ENCODE results near the gene TMEM175.

TMEM175 gene

GRCh38 chr4:957231-957580, 24.9 kb downstream of the TMEM175 start:
- H3K4me1 ChIP-seq = no peaks in the 10 kb centered on the region
- H3K36me3 ChIP-seq = peaks cover 78% of the 10 kb centered on the region
- H4K20me1 ChIP-seq = peaks cover 24% of the 10 kb centered on the region; the same call in 1 of the 2 replicates
- no peak for TF ChIP-seq Cebpa-rat (IDR thresholded peaks at IDR 0.05)
- H3K9ac ChIP-seq = no peak overlapping the region
- no peaks in the 10 kb centered on the region for H3K27me3 ChIP-seq
- no peak overlapping the region for H3K27ac ChIP-seq
- H3K4me2 ChIP-seq = no peak overlapping the region
- no peak overlapping the region for H3K4me3 ChIP-seq
- H3K9me3 ChIP-seq = no peaks in the 10 kb centered on the region

DNA sequence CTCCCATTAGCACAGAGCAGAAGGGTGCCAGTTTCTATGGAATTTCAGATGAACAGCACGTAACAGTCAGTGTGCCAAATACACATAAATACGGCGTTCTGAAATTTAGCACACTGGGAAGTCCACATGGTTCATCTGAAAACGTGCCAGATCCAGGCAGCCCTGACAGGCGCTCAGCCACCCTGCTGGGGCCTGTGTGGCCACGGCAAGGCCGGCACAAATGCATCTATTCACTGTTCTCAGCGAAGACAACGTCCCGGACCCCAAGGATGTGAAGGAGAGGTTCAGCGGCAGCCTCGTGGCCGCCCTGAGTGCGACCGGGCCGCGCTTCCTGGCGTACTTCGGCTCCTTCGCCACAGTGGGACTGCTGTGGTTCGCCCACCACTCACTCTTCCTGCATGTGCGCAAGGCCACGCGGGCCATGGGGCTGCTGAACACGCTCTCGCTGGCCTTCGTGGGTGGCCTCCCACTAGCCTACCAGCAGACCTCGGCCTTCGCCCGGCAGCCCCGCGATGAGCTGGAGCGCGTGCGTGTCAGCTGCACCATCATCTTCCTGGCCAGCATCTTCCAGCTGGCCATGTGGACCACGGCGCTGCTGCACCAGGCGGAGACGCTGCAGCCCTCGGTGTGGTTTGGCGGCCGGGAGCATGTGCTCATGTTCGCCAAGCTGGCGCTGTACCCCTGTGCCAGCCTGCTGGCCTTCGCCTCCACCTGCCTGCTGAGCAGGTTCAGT, 25.5 kb downstream of the TMEM175 start:
- Histone ChIP-seq H3K9ac (no peak overlapping the region), H3K36me3 (peaks cover 84% of the 10 kb centered on the region), H3K4me2 (no peak overlapping the region), H4K20me1 (peaks cover 24% of the 10 kb centered on the region; the same call in 1 of the 2 replicates), H3K27ac (no peak overlapping the region), H3K4me1 (no peaks in the 10 kb centered on the region), H3K9me3 (no peaks in the 10 kb centered on the region), H3K27me3 (no peaks in the 10 kb centered on the region), H3K4me3 (no peak overlapping the region)
- no peak for TF ChIP-seq Cebpa-rat (IDR thresholded peaks at IDR 0.05)

- Histone ChIP-seq H3K27me3 (no peaks in the 10 kb centered on the region), H3K27ac (no peak overlapping the region), H3K4me1 (no peaks in the 10 kb centered on the region), H3K36me3 (peaks cover 85% of the 10 kb centered on the region), H3K9ac (no peak overlapping the region), H3K4me2 (no peak overlapping the region), H3K4me3 (no peak overlapping the region), H3K9me3 (no peaks in the 10 kb centered on the region), H4K20me1 (peaks cover 24% of the 10 kb centered on the region; the same call in 1 of the 2 replicates)
- TF ChIP-seq Cebpa-rat (IDR thresholded peaks at IDR 0.05) = no peak
These were observed 26.0 kb downstream of the TMEM175 start for GRCh38 chr4:958314-958665.

DNA sequence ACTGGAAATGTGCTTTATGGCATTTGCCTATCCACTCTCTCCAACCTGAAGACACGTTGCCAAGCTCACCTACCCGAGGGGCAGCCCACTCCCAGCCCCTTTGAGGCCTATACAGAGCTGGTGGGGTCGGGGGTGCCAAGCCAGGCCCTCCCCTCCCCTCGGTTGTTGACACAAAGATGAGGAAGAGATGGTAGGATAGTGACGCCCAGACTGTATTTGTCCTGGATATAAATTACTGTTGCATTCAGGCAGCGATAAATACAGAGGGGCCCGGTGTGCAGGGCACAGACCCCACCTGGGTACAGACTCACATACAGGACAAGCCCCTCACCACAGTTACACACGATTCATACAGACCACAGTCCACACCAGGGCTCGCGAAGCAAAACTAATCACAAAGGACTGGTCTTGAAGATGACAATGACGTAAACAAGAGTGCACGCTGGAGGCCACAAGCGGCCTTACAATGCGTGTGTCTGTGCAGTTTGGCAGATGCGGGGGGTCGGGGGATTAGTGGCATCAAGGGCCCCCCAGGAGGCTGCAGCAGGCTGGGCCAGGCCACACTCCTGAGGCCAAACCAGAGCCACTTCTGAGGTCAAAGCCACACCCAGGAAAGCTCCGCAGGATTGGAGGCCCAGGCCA, 26.6 kb downstream of the TMEM175 start:
- Histone ChIP-seq H3K27me3 (no peaks in the 10 kb centered on the region), H3K4me3 (no peak overlapping the region), H3K27ac (no peak overlapping the region), H3K4me2 (no peak overlapping the region), H4K20me1 (peaks cover 24% of the 10 kb centered on the region; the same call in 1 of the 2 replicates), H3K9me3 (no peaks in the 10 kb centered on the region), H3K4me1 (no peaks in the 10 kb centered on the region), H3K36me3 (peaks cover 85% of the 10 kb centered on the region), H3K9ac (no peak overlapping the region)
- no peak for TF ChIP-seq Cebpa-rat (IDR thresholded peaks at IDR 0.05)

DNA sequence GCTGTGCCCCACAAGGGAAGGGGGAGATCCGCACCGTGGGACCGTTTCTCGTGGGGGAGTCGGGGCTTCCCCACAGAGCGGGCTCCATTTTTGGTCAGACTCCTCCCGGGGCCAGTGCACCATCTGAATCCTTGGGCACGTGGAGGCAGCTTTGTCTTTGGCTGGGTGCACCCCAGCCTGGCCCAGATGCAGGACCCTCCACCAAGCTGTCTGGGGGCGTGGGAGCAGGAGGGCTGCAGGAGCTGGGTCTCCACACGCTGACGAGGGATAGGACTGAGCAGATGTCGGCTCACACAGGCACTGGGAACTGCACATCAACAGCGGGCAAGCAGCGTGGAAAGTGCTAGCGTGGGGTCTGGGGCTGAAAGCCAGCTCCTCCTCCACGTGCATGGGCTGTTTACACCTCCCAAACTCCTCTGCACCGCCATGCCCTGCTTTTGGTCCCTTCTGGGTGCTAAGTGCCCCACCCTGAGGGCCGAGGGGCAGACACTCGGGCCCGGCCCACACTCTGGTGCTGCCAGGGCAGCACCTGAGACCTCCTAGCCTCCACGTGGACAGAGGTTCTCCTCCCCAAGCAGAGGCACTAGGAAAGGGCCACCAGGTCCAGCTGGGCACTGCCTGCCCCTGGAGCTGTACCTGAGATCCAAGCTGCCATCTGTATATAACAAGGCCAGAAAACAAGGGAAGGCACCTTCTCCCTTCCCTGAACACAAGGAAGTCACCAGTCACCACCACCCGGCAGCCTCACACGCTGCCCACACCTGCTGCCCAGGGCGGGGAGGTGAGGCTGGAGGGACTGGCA, 27.3 kb downstream of the TMEM175 start:
- peaks cover 87% of the 10 kb centered on the region for H3K36me3 ChIP-seq
- H4K20me1 ChIP-seq = peaks cover 24% of the 10 kb centered on the region; the same call in 1 of the 2 replicates
- no peaks in the 10 kb centered on the region for H3K9me3 ChIP-seq
- H3K9ac ChIP-seq = no peak overlapping the region
- TF ChIP-seq Cebpa-rat (IDR thresholded peaks at IDR 0.05) = no peak
- no peaks in the 10 kb centered on the region for H3K4me1 ChIP-seq
- no peak overlapping the region for H3K4me3 ChIP-seq
- H3K4me2 ChIP-seq = no peak overlapping the region
- no peaks in the 10 kb centered on the region for H3K27me3 ChIP-seq
- 0 out of 2 replicates have a peak overlapping the region, but pooled peaks have one; percentile 4 for H3K27ac ChIP-seq

GRCh38 chr4:960140-960635, 27.9 kb downstream of the TMEM175 start:
- Histone ChIP-seq H3K4me1 (no peaks in the 10 kb centered on the region), H3K9me3 (no peaks in the 10 kb centered on the region), H3K4me3 (no peak overlapping the region), H4K20me1 (peaks cover 31% of the 10 kb centered on the region), H3K4me2 (no peak overlapping the region), H3K36me3 (peaks cover 87% of the 10 kb centered on the region), H3K27ac (no peak overlapping the region), H3K27me3 (no peaks in the 10 kb centered on the region), H3K9ac (no peak overlapping the region)
- TF ChIP-seq Cebpa-rat (IDR thresholded peaks at IDR 0.05) = no peak

DNA sequence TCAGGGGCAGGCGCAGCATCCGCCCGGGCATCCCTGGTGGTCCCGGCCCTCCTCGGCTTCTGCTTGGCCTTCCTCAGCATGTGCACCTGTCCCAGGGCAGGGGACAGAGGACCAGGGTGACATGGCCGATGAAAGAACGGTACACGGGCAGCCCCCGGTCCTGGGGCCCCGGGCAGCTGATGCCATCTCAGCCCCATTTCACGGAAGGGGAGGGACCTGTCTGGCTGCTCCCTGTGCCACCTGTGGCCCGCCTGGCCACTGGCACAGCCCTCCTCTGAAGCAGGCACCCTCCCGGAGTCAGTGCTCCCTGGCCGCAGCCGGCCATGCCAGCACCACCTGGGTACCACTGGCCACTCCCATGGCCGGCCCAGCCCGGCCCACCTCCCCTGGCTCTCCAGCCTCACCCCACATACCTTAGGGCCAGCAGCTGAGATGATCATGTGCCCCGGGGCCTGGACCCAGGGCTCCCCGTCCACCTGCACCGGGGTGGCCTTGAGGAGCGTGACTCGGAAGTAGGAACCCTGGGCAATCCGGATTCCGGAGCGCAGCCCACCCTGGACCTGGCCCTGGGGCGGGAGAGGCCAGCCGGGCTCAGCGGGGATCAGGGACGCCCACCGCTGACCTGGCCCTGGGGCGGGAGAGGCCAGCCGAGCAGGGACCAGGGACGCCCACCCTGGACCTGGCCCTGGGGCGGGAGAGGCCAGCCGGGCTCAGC, 28.5 kb downstream of the TMEM175 start:
- Histone ChIP-seq H3K4me2 (no peak overlapping the region), H3K4me1 (no peaks in the 10 kb centered on the region), H4K20me1 (peaks cover 34% of the 10 kb centered on the region), H3K9me3 (no peaks in the 10 kb centered on the region), H3K4me3 (no peak overlapping the region), H3K27me3 (no peaks in the 10 kb centered on the region), H3K36me3 (peaks cover 87% of the 10 kb centered on the region), H3K9ac (no peak overlapping the region), H3K27ac (no peak overlapping the region)
- TF ChIP-seq Cebpa-rat (IDR thresholded peaks at IDR 0.05) = no peak

DNA sequence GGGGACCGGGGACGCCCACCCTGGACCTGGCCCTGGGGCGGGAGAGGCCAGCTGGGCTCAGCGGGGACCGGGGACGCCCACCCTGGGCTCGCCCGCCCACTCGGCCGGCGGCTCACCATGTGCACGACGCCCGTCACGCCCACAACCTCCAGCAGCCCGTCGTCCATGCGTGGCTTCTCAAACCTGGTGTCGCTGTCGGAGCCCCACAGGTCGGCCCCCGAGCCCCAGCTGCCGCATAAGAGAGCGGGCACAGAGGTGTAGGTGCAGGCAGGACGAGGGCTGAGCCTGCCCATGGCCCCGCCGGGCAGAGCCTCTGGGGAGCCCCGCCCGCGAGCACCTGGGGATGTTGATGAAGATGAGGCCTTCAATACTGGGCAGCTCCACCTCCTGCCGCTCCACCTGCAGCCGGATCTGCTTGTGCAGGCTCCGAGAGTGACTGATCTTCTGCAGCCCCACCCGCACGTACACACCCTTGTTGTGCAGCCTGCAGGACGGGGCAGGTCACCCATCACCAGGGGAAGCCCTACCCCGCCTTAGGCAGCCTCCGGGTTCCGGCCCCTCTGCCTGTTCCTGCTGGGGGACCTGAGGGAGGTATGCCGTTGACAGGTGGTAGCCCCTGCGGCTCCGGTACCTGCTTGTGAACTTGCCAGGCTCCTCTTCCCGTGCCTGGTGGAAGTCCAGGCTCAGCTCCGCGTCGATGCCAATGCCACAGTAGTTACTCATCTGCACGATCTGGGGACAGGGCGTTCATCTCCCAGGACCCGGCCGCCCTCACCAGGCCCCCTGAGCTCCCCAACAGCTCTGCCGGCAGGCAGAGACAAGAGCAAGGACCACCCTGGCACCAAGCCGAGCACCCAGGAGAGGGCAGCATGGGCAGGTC, 29.3 kb downstream of the TMEM175 start:
- Histone ChIP-seq H3K4me3 (no peak overlapping the region), H3K27ac (no peak overlapping the region), H3K9me3 (no peaks in the 10 kb centered on the region), H3K27me3 (no peaks in the 10 kb centered on the region), H3K36me3 (peaks cover 94% of the 10 kb centered on the region), H4K20me1 (peaks cover 34% of the 10 kb centered on the region), H3K4me1 (no peaks in the 10 kb centered on the region), H3K4me2 (no peak overlapping the region), H3K9ac (no peak overlapping the region)
- TF ChIP-seq Cebpa-rat (IDR thresholded peaks at IDR 0.05) = no peak
